ENCODE data around the gene OR2A42.
"Not testable (repeated sequence)": the region's sequence is repeated elsewhere in the genome, so short reads cannot be mapped to it uniquely, and the experiment has no call there.

Gene OR2A42

DNA sequence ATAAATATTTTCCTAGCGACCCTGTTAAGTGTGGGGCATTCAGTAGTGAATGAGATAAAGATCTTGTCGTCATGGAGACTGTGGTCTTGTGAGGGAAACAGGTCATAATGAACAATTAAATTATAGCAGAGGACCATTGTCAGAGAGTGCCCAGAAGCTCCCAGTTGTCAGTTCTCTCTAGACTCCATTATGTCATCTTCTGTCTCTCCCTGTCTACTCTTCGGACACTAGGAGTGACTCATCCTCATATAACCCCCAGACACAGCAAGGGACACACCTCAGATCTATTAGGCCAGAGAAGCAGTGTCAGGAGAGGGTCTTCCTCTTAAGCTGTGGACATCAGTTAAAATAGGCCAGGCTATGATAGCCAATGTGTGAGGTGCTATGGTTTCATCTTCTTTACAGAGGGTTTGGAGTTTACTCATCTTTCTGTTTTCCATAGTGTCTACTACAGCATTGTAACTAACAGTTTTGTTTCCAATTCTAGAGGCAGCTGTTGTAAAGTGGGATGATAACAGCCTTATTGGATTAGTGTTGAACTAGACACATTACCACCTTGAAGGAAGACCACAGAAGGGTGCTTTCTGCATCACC, 50.7 kb downstream of the OR2A42 start:
- H3K9ac ChIP-seq (ENCODE audit: low read length); H3K79me2 ChIP-seq (ENCODE audit: control insufficient read depth, insufficient read depth, low read length, poor library complexity); DNase-seq; H4K91ac ChIP-seq (ENCODE audit: low read depth, low read length); H2BK120ac ChIP-seq (ENCODE audit: insufficient read depth, low read length, poor library complexity); H2AK5ac ChIP-seq (ENCODE audit: low read length); H3K27me3 ChIP-seq (ENCODE audit: insufficient read depth, low read length); H3K23ac ChIP-seq (ENCODE audit: low read length); H3K36me3 ChIP-seq (ENCODE audit: control insufficient read depth in 1 of 2, insufficient read depth in 2 of 2, low read length in 2 of 2); H3K27ac ChIP-seq (ENCODE audit: low read depth, low read length); H3K18ac ChIP-seq (ENCODE audit: low read length); H2BK12ac ChIP-seq (ENCODE audit: low read length); H3K4me3 ChIP-seq (ENCODE audit: low read depth, low read length); H3K4me2 ChIP-seq (ENCODE audit: low read length); H3K4me1 ChIP-seq (ENCODE audit: control insufficient read depth in 1 of 2, insufficient read depth in 2 of 2, low read length in 2 of 2); H3K9me3 ChIP-seq (ENCODE audit: insufficient read depth, low read depth, low read length); H2BK5ac ChIP-seq (ENCODE audit: low read depth, low read length, poor library complexity); H3K4ac ChIP-seq (ENCODE audit: low read depth, low read length); H3K79me1 ChIP-seq (ENCODE audit: low read length); H2AFZ ChIP-seq (ENCODE audit: insufficient read depth, low read length, poor library complexity); H3K14ac ChIP-seq (ENCODE audit: low read length); H4K8ac ChIP-seq (ENCODE audit: low read depth, low read length); H4K12ac ChIP-seq (ENCODE audit: low read depth, low read length): not testable (repeated sequence)
- WGBS (ENCODE audit: extremely low coverage, insufficient coverage, insufficient read length) = no CpG with 5 or more reads among the region's 3 CpGs

DNA sequence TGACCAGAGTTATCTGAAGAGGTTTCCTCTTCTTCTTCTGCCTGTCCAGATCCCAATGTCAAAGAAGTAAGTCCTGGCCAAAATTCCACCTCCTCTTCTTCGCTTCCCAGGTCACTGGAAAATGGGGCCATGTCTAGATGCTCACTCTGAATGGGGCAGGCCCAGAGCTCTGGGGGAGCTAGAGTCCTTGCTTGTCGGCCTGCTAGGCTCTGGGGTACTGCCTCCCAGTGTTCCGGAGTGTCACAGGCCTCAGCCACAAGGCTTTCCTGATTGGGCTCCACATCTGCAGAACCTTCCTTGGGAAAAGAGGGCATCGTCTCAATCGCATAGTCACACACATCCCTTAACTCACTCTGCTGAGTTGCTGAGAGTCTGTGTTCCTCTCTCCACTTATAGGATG, 51.6 kb downstream of the OR2A42 start:
- H3K9ac ChIP-seq (ENCODE audit: low read length); H3K18ac ChIP-seq (ENCODE audit: low read length); H2AFZ ChIP-seq (ENCODE audit: insufficient read depth, low read length, poor library complexity); H2BK12ac ChIP-seq (ENCODE audit: low read length); DNase-seq; H3K4me3 ChIP-seq (ENCODE audit: low read depth, low read length); H3K27ac ChIP-seq (ENCODE audit: low read depth, low read length); H3K4me2 ChIP-seq (ENCODE audit: low read length); H4K8ac ChIP-seq (ENCODE audit: low read depth, low read length); H3K9me3 ChIP-seq (ENCODE audit: insufficient read depth, low read depth, low read length); H3K36me3 ChIP-seq (ENCODE audit: control insufficient read depth in 1 of 2, insufficient read depth in 2 of 2, low read length in 2 of 2); H3K79me1 ChIP-seq (ENCODE audit: low read length); H2BK120ac ChIP-seq (ENCODE audit: insufficient read depth, low read length, poor library complexity); H3K14ac ChIP-seq (ENCODE audit: low read length); H2BK5ac ChIP-seq (ENCODE audit: low read depth, low read length, poor library complexity); H3K4ac ChIP-seq (ENCODE audit: low read depth, low read length); H2AK5ac ChIP-seq (ENCODE audit: low read length); H3K79me2 ChIP-seq (ENCODE audit: control insufficient read depth, insufficient read depth, low read length, poor library complexity); H3K27me3 ChIP-seq (ENCODE audit: insufficient read depth, low read length); H3K4me1 ChIP-seq (ENCODE audit: control insufficient read depth in 1 of 2, insufficient read depth in 2 of 2, low read length in 2 of 2); H4K12ac ChIP-seq (ENCODE audit: low read depth, low read length); H4K91ac ChIP-seq (ENCODE audit: low read depth, low read length); H3K23ac ChIP-seq (ENCODE audit: low read length): not testable (repeated sequence)
- WGBS (ENCODE audit: extremely low coverage, insufficient coverage, insufficient read length) = no CpG with 5 or more reads among the region's 5 CpGs

DNA sequence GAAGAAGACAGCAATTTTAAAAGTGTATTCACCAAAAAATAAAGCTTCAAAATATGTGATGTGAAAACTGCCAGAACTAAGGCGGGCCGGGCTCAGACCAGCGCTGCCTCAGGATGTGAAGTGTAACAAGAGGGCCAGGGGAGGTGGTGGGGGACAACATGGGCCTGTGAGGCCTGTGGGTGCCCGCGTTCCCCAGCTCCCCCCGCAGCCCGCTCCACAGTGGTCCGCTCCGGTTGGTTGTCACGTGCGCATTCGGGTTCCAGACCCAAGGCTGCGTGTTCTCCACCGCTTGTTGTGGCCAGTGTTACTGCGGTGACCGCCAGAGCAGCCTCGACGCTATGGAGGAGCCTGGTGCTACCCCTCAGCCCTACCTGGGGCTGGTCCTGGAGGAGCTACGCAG, 56.2 kb downstream of the OR2A42 start, which contains the start of gene CTAGE4:
TSS of gene CTAGE4 (plus strand) at position 301 of the 400 bp plus-strand sequence. CDS start at position 339, 38 bp downstream.
- H3K79me2 ChIP-seq (ENCODE audit: control insufficient read depth, insufficient read depth, low read length, poor library complexity); H3K27ac ChIP-seq (ENCODE audit: low read depth, low read length); H3K9ac ChIP-seq (ENCODE audit: low read length); H3K27me3 ChIP-seq (ENCODE audit: insufficient read depth, low read length); H2BK5ac ChIP-seq (ENCODE audit: low read depth, low read length, poor library complexity); H3K14ac ChIP-seq (ENCODE audit: low read length); H2BK120ac ChIP-seq (ENCODE audit: insufficient read depth, low read length, poor library complexity); H3K18ac ChIP-seq (ENCODE audit: low read length); H2AK5ac ChIP-seq (ENCODE audit: low read length); H3K4me2 ChIP-seq (ENCODE audit: low read length); H3K23ac ChIP-seq (ENCODE audit: low read length); H3K4ac ChIP-seq (ENCODE audit: low read depth, low read length); H3K9me3 ChIP-seq (ENCODE audit: insufficient read depth, low read depth, low read length); H2BK12ac ChIP-seq (ENCODE audit: low read length); H3K4me1 ChIP-seq (ENCODE audit: control insufficient read depth in 1 of 2, insufficient read depth in 2 of 2, low read length in 2 of 2); DNase-seq; H3K4me3 ChIP-seq (ENCODE audit: low read depth, low read length); H4K8ac ChIP-seq (ENCODE audit: low read depth, low read length); H4K91ac ChIP-seq (ENCODE audit: low read depth, low read length); H4K12ac ChIP-seq (ENCODE audit: low read depth, low read length); H2AFZ ChIP-seq (ENCODE audit: insufficient read depth, low read length, poor library complexity); H3K36me3 ChIP-seq (ENCODE audit: control insufficient read depth in 1 of 2, insufficient read depth in 2 of 2, low read length in 2 of 2); H3K79me1 ChIP-seq (ENCODE audit: low read length): not testable (repeated sequence)
- no CpG with 5 or more reads among the region's 19 CpGs for WGBS (ENCODE audit: extremely low coverage, insufficient coverage, insufficient read length)

DNA sequence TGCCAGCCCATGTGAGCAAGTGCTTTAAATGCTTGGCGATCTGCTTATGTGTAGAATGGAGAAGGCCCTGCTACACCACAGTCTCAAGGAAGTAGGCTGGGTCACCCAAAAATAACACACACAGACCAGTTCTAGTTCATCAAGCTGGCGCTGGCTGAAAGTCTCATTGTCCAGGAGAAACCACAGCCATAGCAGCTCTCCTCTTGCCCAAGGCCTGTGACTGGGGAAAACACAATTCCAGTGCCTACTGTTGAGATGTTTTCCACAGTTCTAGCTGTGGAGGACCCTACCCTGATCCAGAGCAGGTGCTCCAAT, 60.3 kb downstream of the OR2A42 start:
- not testable (repeated sequence) for H3K4me1 ChIP-seq (ENCODE audit: control insufficient read depth in 1 of 2, insufficient read depth in 2 of 2, low read length in 2 of 2); H3K14ac ChIP-seq (ENCODE audit: low read length); H3K4ac ChIP-seq (ENCODE audit: low read depth, low read length); H3K9me3 ChIP-seq (ENCODE audit: insufficient read depth, low read depth, low read length); H3K9ac ChIP-seq (ENCODE audit: low read length); H3K23ac ChIP-seq (ENCODE audit: low read length); H4K12ac ChIP-seq (ENCODE audit: low read depth, low read length); H2AK5ac ChIP-seq (ENCODE audit: low read length); DNase-seq; H4K91ac ChIP-seq (ENCODE audit: low read depth, low read length); H3K4me2 ChIP-seq (ENCODE audit: low read length); H3K4me3 ChIP-seq (ENCODE audit: low read depth, low read length); H2AFZ ChIP-seq (ENCODE audit: insufficient read depth, low read length, poor library complexity); H4K8ac ChIP-seq (ENCODE audit: low read depth, low read length); H2BK12ac ChIP-seq (ENCODE audit: low read length); H3K36me3 ChIP-seq (ENCODE audit: control insufficient read depth in 1 of 2, insufficient read depth in 2 of 2, low read length in 2 of 2); H3K79me2 ChIP-seq (ENCODE audit: control insufficient read depth, insufficient read depth, low read length, poor library complexity); H2BK120ac ChIP-seq (ENCODE audit: insufficient read depth, low read length, poor library complexity); H3K27ac ChIP-seq (ENCODE audit: low read depth, low read length); H3K79me1 ChIP-seq (ENCODE audit: low read length); H3K27me3 ChIP-seq (ENCODE audit: insufficient read depth, low read length); H2BK5ac ChIP-seq (ENCODE audit: low read depth, low read length, poor library complexity); H3K18ac ChIP-seq (ENCODE audit: low read length)
- whole genome bisulfite sequencing (ENCODE audit: extremely low coverage, insufficient coverage, insufficient read length) = no CpG with 5 or more reads among the region's 2 CpGs
